GM23248 (cell line): ENCODE results near the gene AP1S3. TPM values are rescaled to one million over a fixed set of nuclear protein-coding genes. Genes with fewer than 3 reads are reported as not detected.
"Not testable (repeated sequence)": the region's sequence is repeated elsewhere in the genome, so short reads cannot be mapped to it uniquely, and the experiment has no call there.

Experiments used
- DNase-seq: peaks from one replicate; pipeline ENCODE4 v3.0.0-alpha.2; 2015
- H2AFZ ChIP-seq: fragments of 200-600 bp; sonication (generic); 2 replicates; pipeline ENCODE4 v1.6.1; 2016; ENCODE audit warnings: antibody characterized with exemption
- H3F3A ChIP-seq: fragments of 200-600 bp; sonication (generic); 2 replicates; pipeline ENCODE4 v1.6.1; 2016; ENCODE audit warnings: mild to moderate bottlenecking, antibody characterized with exemption, mixed run types; ENCODE audit not compliant: insufficient read depth
- H3K27ac ChIP-seq: fragments of 200-600 bp; sonication (generic); 2 replicates; pipeline ENCODE4 v1.5.1; 2016; ENCODE audit warnings: mild to moderate bottlenecking
- H3K27me3 ChIP-seq: fragments of 200-600 bp; sonication (generic); replicated peaks from 2 replicates; pipeline ENCODE4 v1.6.1; 2016; ENCODE audit warnings: mild to moderate bottlenecking; ENCODE audit not compliant: insufficient read depth
- H3K36me3 ChIP-seq: fragments of 200-600 bp; sonication (generic); 2 replicates; pipeline ENCODE4 v1.6.1; 2016; ENCODE audit warnings: low read depth, mild to moderate bottlenecking
- H3K4me1 ChIP-seq: fragments of 200-600 bp; sonication (generic); 2 replicates; pipeline ENCODE4 v1.6.1; 2016; ENCODE audit warnings: mild to moderate bottlenecking; ENCODE audit not compliant: insufficient read depth
- H3K4me2 ChIP-seq: fragments of 200-600 bp; sonication (generic); one replicate; pipeline ENCODE4 v1.6.1; 2016; ENCODE audit warnings: mild to moderate bottlenecking; ENCODE audit not compliant: unreplicated experiment
- H3K4me3 ChIP-seq: fragments of 200-600 bp; sonication (generic); 2 replicates; pipeline ENCODE4 v1.5.1; 2016; ENCODE audit warnings: mild to moderate bottlenecking
- H3K79me2 ChIP-seq: fragments of 200-600 bp; sonication (generic); 2 replicates; pipeline ENCODE4 v1.6.1; 2016; ENCODE audit warnings: mild to moderate bottlenecking; ENCODE audit not compliant: insufficient read depth
- H3K9ac ChIP-seq: fragments of 200-600 bp; sonication (generic); 2 replicates; pipeline ENCODE4 v1.6.1; 2016; ENCODE audit warnings: mild to moderate bottlenecking
- H3K9me2 ChIP-seq: fragments of 200-600 bp; sonication (generic); 2 replicates; pipeline ENCODE4 v1.6.1; 2016; ENCODE audit warnings: mixed run types, mild to moderate bottlenecking, moderate library complexity; ENCODE audit not compliant: insufficient read depth
- H3K9me3 ChIP-seq: fragments of 200-600 bp; sonication (generic); one replicate; pipeline ENCODE4 v1.6.1; 2017; ENCODE audit warnings: low read depth
- H4K20me1 ChIP-seq: fragments of 200-600 bp; sonication (generic); 2 replicates; pipeline ENCODE4 v1.6.0; 2016; ENCODE audit not compliant: insufficient read depth
- EZH2 ChIP-seq: fragments of 200-600 bp; sonication (generic); IDR thresholded peaks from 2 replicates; pipeline ENCODE4 v1.6.1; 2018; ENCODE audit warnings: antibody characterized with exemption, mild to moderate bottlenecking; ENCODE audit not compliant: insufficient read depth, poor library complexity, severe bottlenecking
- EZH2phosphoT487 ChIP-seq: fragments of 200-600 bp; sonication (generic); IDR thresholded peaks from 2 replicates; pipeline ENCODE4 v1.6.1; 2018; ENCODE audit warnings: antibody characterized with exemption, moderate library complexity, mild to moderate bottlenecking, low read depth; ENCODE audit not compliant: insufficient read depth
- WGBS, 2 experiments: methylation state at CpG; one replicate each; pipeline ENCODE4 v1.1.6; 2015 to 2017; ENCODE audit warnings: low lambda C conversion rate in 2 of 2, low coverage in 1 of 2; ENCODE audit errors: missing lambda C conversion rate in 2 of 2; 5-methylcytosine and 5-hydroxymethylcytosine counted together
- in situ Hi-C: fragments of 300-500 bp; cut with MboI; formaldehyde crosslinking; loops from 2 replicates; pipeline ENCODE4 v1.15.0; 2020
- polyA plus RNA-seq: library from polyadenylated mRNA; unstranded; fragments of >200 nt; fragmentation: Nextera tagmentation; extraction: Ambion mirVana; gene quantifications from 2 replicates; pipeline ENCODE4 v1.2.1, GENCODE V29; 2016
- total RNA-seq: library from RNA; depleted of rRNA; stranded (reverse); fragments of >200 nt; shearing (Covaris generic); gene quantifications from 2 replicates; pipeline ENCODE4 v1.2.3, GENCODE V29; 2014

Gene AP1S3
- total and polyA plus RNA-seq, 2 experiments from 2014 or later = 0.43 to 2.0 TPM

GRCh38 chr2:223815186-223815883, 22.0 kb downstream of the AP1S3 start:
- no peaks in the 10 kb centered on the region for H3K27me3 ChIP-seq
- TF ChIP-seq EZH2 = no peak
- TF ChIP-seq EZH2phosphoT487 = no peak
- H3K79me2 ChIP-seq = no peaks in the 10 kb centered on the region
- H3K36me3 ChIP-seq = no peaks in the 10 kb centered on the region
- no peak overlapping the region for H3K9ac ChIP-seq
- peak overlapping the region; percentile 47 for H3K4me2 ChIP-seq
- H3K9me2 ChIP-seq = no peaks in the 10 kb centered on the region
- no peak overlapping the region for H2AFZ ChIP-seq
- WGBS, 2 experiments = 36 to 41% methylated on average over 3 of the region's 3 CpGs
- H3K4me1 ChIP-seq = peaks cover 11% of the 10 kb centered on the region
- no peaks in the 10 kb centered on the region for H4K20me1 ChIP-seq
- DNase-seq = peak; percentile 95
- H3K9me3 ChIP-seq = no peaks in the 10 kb centered on the region
- in situ Hi-C loops = no loop called here
- no peaks in the 10 kb centered on the region; the same call in 1 of the 2 replicates for H3F3A ChIP-seq
- H3K27ac ChIP-seq = no peak overlapping the region
- no peak overlapping the region for H3K4me3 ChIP-seq

GRCh38 chr2:223814764-223815163, 22.6 kb downstream of the AP1S3 start:
- H3K4me2 ChIP-seq, H4K20me1 ChIP-seq, H3K9me3 ChIP-seq, H3K27ac ChIP-seq, DNase-seq, H3K36me3 ChIP-seq, H3F3A ChIP-seq, in situ Hi-C loops, H3K4me3 ChIP-seq, H3K9ac ChIP-seq, H3K9me2 ChIP-seq, H3K79me2 ChIP-seq, H3K27me3 ChIP-seq, H2AFZ ChIP-seq: not testable (repeated sequence)
- WGBS, 2 experiments = 63% methylated on average over 3 of the region's 3 CpGs
- peaks cover 11% of the 10 kb centered on the region for H3K4me1 ChIP-seq

DNA sequence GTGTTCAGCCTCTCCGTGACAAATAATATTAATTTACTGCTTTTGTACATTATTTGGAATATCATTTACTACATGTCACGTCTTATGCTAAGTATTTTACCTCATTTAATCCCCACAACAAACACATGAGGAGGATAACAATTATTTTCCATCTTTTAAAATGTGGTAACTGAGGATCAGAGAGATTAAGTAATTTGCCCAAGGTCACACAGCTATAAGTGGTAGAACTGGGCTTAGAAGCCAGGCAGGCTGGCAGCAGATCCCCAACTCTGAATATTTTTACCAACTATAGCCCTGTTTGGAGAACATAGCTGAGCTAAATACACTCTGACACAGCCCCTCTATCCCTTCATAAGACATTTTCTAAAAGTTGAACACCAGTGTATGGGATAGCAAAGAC, 24.1 kb downstream of the AP1S3 start:
- DNase-seq = no peak
- no peaks in the 10 kb centered on the region for H3K9me3 ChIP-seq
- no peak overlapping the region for H3K4me2 ChIP-seq
- H3K4me1 ChIP-seq = peaks cover 11% of the 10 kb centered on the region
- no peak overlapping the region for H3K4me3 ChIP-seq
- no peaks in the 10 kb centered on the region for H3K27me3 ChIP-seq
- 98% methylated on average over 2 of the region's 2 CpGs for WGBS, 2 experiments
- no peaks in the 10 kb centered on the region for H3K9me2 ChIP-seq
- no peaks in the 10 kb centered on the region for H3K79me2 ChIP-seq
- in situ Hi-C loops = no loop called here
- no peaks in the 10 kb centered on the region for H4K20me1 ChIP-seq
- H3K36me3 ChIP-seq = no peaks in the 10 kb centered on the region
- no peak overlapping the region for H2AFZ ChIP-seq
- H3K9ac ChIP-seq = no peak overlapping the region
- TF ChIP-seq EZH2phosphoT487 (no peak), EZH2 (no peak)
- H3K27ac ChIP-seq = no peak overlapping the region
- no peaks in the 10 kb centered on the region; the same call in 1 of the 2 replicates for H3F3A ChIP-seq

DNA sequence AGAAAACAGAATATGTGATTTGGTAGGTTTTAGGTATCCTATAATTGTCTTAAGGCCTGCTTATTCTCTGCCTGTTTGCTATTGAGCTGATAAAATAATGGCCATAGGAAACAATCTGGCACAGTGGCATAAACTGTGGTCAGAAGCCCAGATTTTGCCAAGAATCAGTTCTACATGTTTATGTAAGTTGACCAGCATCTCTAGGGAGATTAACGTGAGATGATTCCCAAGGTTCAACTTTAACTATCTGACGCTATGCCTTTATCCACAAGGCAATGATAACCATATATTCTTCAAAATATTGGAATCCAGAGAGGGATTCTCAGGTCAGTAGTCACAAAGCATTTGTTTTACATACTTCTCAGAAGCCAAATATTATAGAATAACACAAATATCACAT, 25.6 kb downstream of the AP1S3 start:
- Histone ChIP-seq H3F3A (no peaks in the 10 kb centered on the region; the same call in 1 of the 2 replicates), H2AFZ (no peak overlapping the region), H3K4me1 (peaks cover 11% of the 10 kb centered on the region), H4K20me1 (no peaks in the 10 kb centered on the region), H3K9ac (no peak overlapping the region), H3K9me3 (no peaks in the 10 kb centered on the region), H3K4me2 (no peak overlapping the region), H3K9me2 (no peaks in the 10 kb centered on the region), H3K36me3 (no peaks in the 10 kb centered on the region), H3K27ac (no peak overlapping the region), H3K4me3 (no peak overlapping the region), H3K27me3 (no peaks in the 10 kb centered on the region), H3K79me2 (no peaks in the 10 kb centered on the region)
- 88 to 94% methylated on average over 2 of the region's 2 CpGs for WGBS, 2 experiments
- TF ChIP-seq EZH2 = no peak
- TF ChIP-seq EZH2phosphoT487 = no peak
- in situ Hi-C loops = no loop called here
- DNase-seq = no peak
